Prostate gland (tissue), 2 donors: ENCODE data around the gene CLIP4.

ENCODE experiments used
- CTCF ChIP-seq, 4 experiments: fragments of 200-600 bp in 2 of 4; fragments of 450-650 bp in 2 of 4; sonication (generic) in 2 of 4; IDR thresholded peaks; 1 replicate in 3 of 4; 2 replicates in 1 of 4; pipeline ENCODE4 v1.5.1; 2016 to 2019; ENCODE audit warnings: antibody characterized with exemption in 4 of 4, mild to moderate bottlenecking in 2 of 4, moderate library complexity in 2 of 4
- POLR2A ChIP-seq: fragments of 450-650 bp; IDR thresholded peaks from one replicate; pipeline ENCODE4 v1.6.1; 2016; ENCODE audit warnings: antibody characterized with exemption, mild to moderate bottlenecking

- TF ChIP-seq CTCF (IDR thresholded peaks at IDR 0.05): no peak
- no peak for TF ChIP-seq POLR2A
These were observed 18.2 kb upstream of the CLIP4 start for GRCh38 chr2:29096969-29097368.
